Liver (tissue), 9 donors: ENCODE results near the gene PLA2G4A. TPM values are rescaled to one million over a fixed set of nuclear protein-coding genes. Genes with fewer than 3 reads are reported as not detected.

Experiments
- DNase-seq: peaks from one replicate; pipeline ENCODE4 v3.0.0-alpha.2; 2017; ENCODE audit warnings: low spot score
- H3K27ac ChIP-seq, 2 donors: one replicate each; pipeline ENCODE4 v1.7.0; 2013; ENCODE audit warnings: inconsistent platforms in 2 of 2, low read length in 2 of 2, control low read depth in 1 of 2, low read depth in 1 of 2, mild to moderate bottlenecking in 1 of 2
- H3K27me3 ChIP-seq, 4 donors: one replicate each; pipeline versions ENCODE4 v1.6.1 to v1.7.0; 2013; ENCODE audit warnings: low read length in 3 of 4, inconsistent platforms in 1 of 4, mild to moderate bottlenecking in 1 of 4, moderate library complexity in 1 of 4; ENCODE audit not compliant: control insufficient read depth in 4 of 4, insufficient read depth in 4 of 4
- H3K36me3 ChIP-seq, 4 donors: one replicate each; pipeline versions ENCODE4 v1.6.1 to v1.7.0; 2013; ENCODE audit warnings: low read length in 3 of 4, mild to moderate bottlenecking in 3 of 4, low read depth in 1 of 4, moderate library complexity in 1 of 4; ENCODE audit not compliant: control insufficient read depth in 4 of 4, insufficient read depth in 3 of 4
- H3K4me1 ChIP-seq, 4 donors: one replicate each; pipeline versions ENCODE4 v1.6.1 to v1.7.0; 2013; ENCODE audit warnings: low read length in 3 of 4, mild to moderate bottlenecking in 3 of 4, moderate library complexity in 1 of 4; ENCODE audit not compliant: control insufficient read depth in 4 of 4, insufficient read depth in 4 of 4
- H3K4me3 ChIP-seq, 3 donors: one replicate each; pipeline versions ENCODE4 v1.6.1 to v1.7.0; 2013; ENCODE audit warnings: low read length in 3 of 3, control low read depth in 1 of 3, low read depth in 1 of 3, mild to moderate bottlenecking in 1 of 3
- H3K9ac ChIP-seq, 2 donors: one replicate each; pipeline ENCODE4 v1.7.0; 2013; ENCODE audit warnings: low read length in 2 of 2, mild to moderate bottlenecking in 2 of 2, moderate library complexity in 2 of 2, control low read depth in 1 of 2, low read depth in 1 of 2
- H3K9me3 ChIP-seq, 4 donors: one replicate each; pipeline versions ENCODE4 v1.6.1 to v1.7.0; 2013; ENCODE audit warnings: low read length in 3 of 4; ENCODE audit not compliant: control insufficient read depth in 4 of 4
- ATF3 ChIP-seq: IDR thresholded peaks from 2 replicates; pipeline ENCODE4 v1.6.1; 2016; ENCODE audit warnings: antibody characterized with exemption
- CTCF ChIP-seq: fragments of 150-350 bp; IDR thresholded peaks from 2 replicates; pipeline ENCODE4 v1.5.1; 2017; ENCODE audit warnings: improper control_type of control experiment, low read depth, low read length; ENCODE audit not compliant: missing input control
- EGR1 ChIP-seq, 2 donors: IDR thresholded peaks; 2 replicates each; pipeline ENCODE4 v1.6.1; 2016 to 2018; ENCODE audit warnings: antibody characterized with exemption in 2 of 2, low read depth in 2 of 2
- FOXA1 ChIP-seq: IDR thresholded peaks from 2 replicates; pipeline ENCODE4 v1.6.1; 2016; ENCODE audit warnings: antibody characterized with exemption
- FOXA2 ChIP-seq: IDR thresholded peaks from 2 replicates; pipeline ENCODE4 v1.6.1; 2016; ENCODE audit warnings: antibody characterized with exemption
- GABPA ChIP-seq, 2 donors: IDR thresholded peaks in 1 of 2; conservative IDR thresholded peaks in 1 of 2; 2 replicates each; pipeline ENCODE4 v1.6.1; 2016; ENCODE audit warnings: antibody characterized with exemption in 2 of 2, mild to moderate bottlenecking in 1 of 2, moderate library complexity in 1 of 2
- HNF4A ChIP-seq, 2 donors: conservative IDR thresholded peaks; 2 replicates each; pipeline ENCODE4 v1.6.1; 2016; ENCODE audit warnings: antibody characterized with exemption in 2 of 2, mild to moderate bottlenecking in 2 of 2
- HNF4G ChIP-seq: IDR thresholded peaks from 2 replicates; pipeline ENCODE4 v1.6.1; 2016; ENCODE audit warnings: antibody characterized with exemption
- JUND ChIP-seq, 2 donors: IDR thresholded peaks; 2 replicates each; pipeline ENCODE4 v1.6.1; 2016; ENCODE audit warnings: antibody characterized with exemption in 2 of 2
- MAX ChIP-seq: IDR thresholded peaks from 2 replicates; pipeline ENCODE4 v1.6.1; 2016; ENCODE audit warnings: antibody characterized with exemption
- NR2F2 ChIP-seq: IDR thresholded peaks from 2 replicates; pipeline ENCODE4 v1.6.1; 2016; ENCODE audit warnings: antibody characterized with exemption
- RAD21 ChIP-seq, 2 donors: IDR thresholded peaks; 2 replicates each; pipeline ENCODE4 v1.6.1; 2016; ENCODE audit warnings: antibody characterized with exemption in 2 of 2, mild to moderate bottlenecking in 2 of 2
- REST ChIP-seq: IDR thresholded peaks from 2 replicates; pipeline ENCODE4 v1.6.1; 2016; ENCODE audit warnings: antibody characterized with exemption, mild to moderate bottlenecking
- RXRA ChIP-seq, 2 donors: IDR thresholded peaks; 2 replicates each; pipeline ENCODE4 v1.6.1; 2017 to 2018; ENCODE audit warnings: antibody characterized with exemption in 2 of 2, mild to moderate bottlenecking in 1 of 2
- SP1 ChIP-seq: IDR thresholded peaks from 2 replicates; pipeline ENCODE4 v1.6.1; 2018; ENCODE audit warnings: antibody characterized with exemption, mild to moderate bottlenecking
- TAF1 ChIP-seq: conservative IDR thresholded peaks from 2 replicates; pipeline ENCODE4 v1.6.1; 2016; ENCODE audit warnings: antibody characterized with exemption, mild to moderate bottlenecking
- YY1 ChIP-seq: IDR thresholded peaks from 2 replicates; pipeline ENCODE4 v1.6.1; 2016; ENCODE audit warnings: antibody characterized with exemption, mild to moderate bottlenecking
- WGBS: extraction: QIAGEN DNeasy Blood & Tissue Kit; methylation state at CpG from one replicate; pipeline ENCODE4 v1.1.7; 2013; 5-methylcytosine and 5-hydroxymethylcytosine counted together
- polyA plus RNA-seq, 2 donors: library from polyadenylated mRNA; stranded (reverse) in 1 of 2; unstranded in 1 of 2; fragments of 200-250 nt in 1 of 2; fragments of >200 nt in 1 of 2; fragmentation: Nextera tagmentation in 1 of 2; extraction: Ambion mirVana in 1 of 2; gene quantifications; one replicate each; pipeline versions ENCODE4 v1.2.1 to v1.2.3, GENCODE V29; 2013 to 2015
- total RNA-seq, 2 donors: library from RNA; depleted of rRNA; stranded (reverse); fragments of >200 nt; gene quantifications; one replicate each; pipeline ENCODE4 v1.2.3, GENCODE V29; 2014
- donor health status: healthy.
- donor health status: healthy.
- donor health status: healthy.
- donor health status: healthy.
- donor health status: healthy.

Gene PLA2G4A
- total and polyA plus RNA-seq, 4 donors, result 0.39 to 2.5 (median 1.1) TPM

- Histone ChIP-seq H3K4me1 (no peaks in the 10 kb centered on the region), H3K36me3 (no peaks in the 10 kb centered on the region), H3K4me3 (no peak overlapping the region), H3K9ac (no peak overlapping the region), H3K27me3 (no peaks in the 10 kb centered on the region), H3K27ac (no peak overlapping the region), H3K9me3 (no peaks in the 10 kb centered on the region)
- TF ChIP-seq NR2F2 (no peak), RAD21 (IDR thresholded peaks at IDR 0.05) (no peak), HNF4A (conservative IDR thresholded peaks at IDR 0.05) (no peak), CTCF (no peak)
- WGBS, result 87% methylated on average over 5 of the region's 5 CpGs
- DNase-seq, result no peak
Measured at GRCh38 chr1:186872291-186872690, 43.5 kb downstream of the PLA2G4A start.

GRCh38 chr1:186873687-186874086 is 44.9 kb downstream of the PLA2G4A start:
- TF ChIP-seq EGR1 (IDR thresholded peaks at IDR 0.05; ENCODE audit: low read depth in 2 of 2) (no peak), FOXA2 (no peak), RAD21 (IDR thresholded peaks at IDR 0.05) (no peak), JUND (IDR thresholded peaks at IDR 0.05) (no peak), HNF4A (conservative IDR thresholded peaks at IDR 0.05) (no peak), TAF1 (no peak), FOXA1 (no peak), SP1 (no peak), NR2F2 (no peak), ATF3 (no peak), GABPA (IDR thresholded peaks at IDR 0.05 in 1 of 2, conservative IDR thresholded peaks at IDR 0.05 in 1 of 2) (no peak), CTCF (no peak), HNF4G (no peak), RXRA (IDR thresholded peaks at IDR 0.05) (no peak), MAX (no peak), YY1 (no peak), REST (no peak)
- H3K27me3 ChIP-seq, result no peaks in the 10 kb centered on the region
- H3K36me3 ChIP-seq, result no peaks in the 10 kb centered on the region
- no peaks in the 10 kb centered on the region for H3K9me3 ChIP-seq
- H3K4me1 ChIP-seq, result no peaks in the 10 kb centered on the region
- no peak overlapping the region for H3K9ac ChIP-seq
- DNase-seq, result no peak
- no peak overlapping the region for H3K4me3 ChIP-seq
- WGBS, result 83% methylated on average over 1 of the region's 1 CpG
- H3K27ac ChIP-seq, result no peak overlapping the region
